Gastrocnemius medialis (tissue), 4 donors: ENCODE data around the gene TXNDC11. TPM values are rescaled to one million over a fixed set of nuclear protein-coding genes. Genes with fewer than 3 reads are reported as not detected.

Experiments used
- ATAC-seq, 2 donors: fragments of 150-250 bp; one replicate each; pipeline ENCODE4 v1.9.1; 2016
- DNase-seq, 2 donors: peaks; one replicate each; pipeline ENCODE4 v3.0.0-alpha.2; 2019
- H3K27ac ChIP-seq, 4 donors: fragments of 200-600 bp; sonication (generic); 1 replicate in 1 of 4; 2 replicates in 3 of 4; pipeline ENCODE4 v1.5.1; 2016 to 2018; ENCODE audit warnings: mild to moderate bottlenecking in 2 of 4, moderate library complexity in 1 of 4
- H3K27me3 ChIP-seq, 3 donors: fragments of 200-600 bp; sonication (generic) in 2 of 3; 1 replicate in 1 of 3; 2 replicates in 2 of 3; pipeline versions ENCODE4 v1.5.1 to v1.6.0; 2016 to 2019; ENCODE audit warnings: mild to moderate bottlenecking in 1 of 3, moderate library complexity in 1 of 3
- H3K36me3 ChIP-seq, 2 donors: fragments of 200-600 bp; sonication (generic) in 1 of 2; one replicate each; pipeline ENCODE4 v1.5.1; 2017 to 2018
- H3K4me1 ChIP-seq, 2 donors: fragments of 200-600 bp; sonication (generic) in 1 of 2; one replicate each; pipeline ENCODE4 v1.5.1; 2016 to 2017; ENCODE audit warnings: mild to moderate bottlenecking in 2 of 2
- H3K4me3 ChIP-seq, 4 donors: fragments of 200-600 bp; sonication (generic) in 3 of 4; 1 replicate in 1 of 4; 2 replicates in 3 of 4; pipeline ENCODE4 v1.5.1; 2016 to 2019; ENCODE audit warnings: mild to moderate bottlenecking in 2 of 4
- H3K9me3 ChIP-seq, 3 donors: fragments of 200-600 bp; sonication (generic) in 2 of 3; 1 replicate in 1 of 3; 2 replicates in 2 of 3; pipeline ENCODE4 v1.5.1; 2016 to 2019
- CTCF ChIP-seq, 5 experiments: fragments of 450-650 bp in 3 of 5; fragments of 200-600 bp in 2 of 5; sonication (generic) in 2 of 5; IDR thresholded peaks in 4 of 5; conservative IDR thresholded peaks in 1 of 5; 1 replicate in 4 of 5; 2 replicates in 1 of 5; pipeline ENCODE4 v1.5.1; 2016 to 2019; ENCODE audit warnings: antibody characterized with exemption in 5 of 5, mild to moderate bottlenecking in 3 of 5, moderate library complexity in 3 of 5
- POLR2A ChIP-seq, 2 donors: fragments of 450-650 bp; IDR thresholded peaks; one replicate each; pipeline ENCODE4 v1.6.1; 2017; ENCODE audit warnings: antibody characterized with exemption in 2 of 2, mild to moderate bottlenecking in 2 of 2, moderate library complexity in 2 of 2
- in situ Hi-C, 4 donors: fragments of 200-750 bp; cut with MboI; loops; one replicate each; pipeline versions ENCODE4 v1.15.0 to v1.8.0; 2017; ENCODE audit warnings: low sequenced_read_pairs in 4 of 4
- intact Hi-C: fragments of 100-400 bp; cut with DNase I; formaldehyde crosslinking; loops from one replicate; pipeline ENCODE4 v1.15.1; 2023; ENCODE audit warnings: low total_unique reads
- total RNA-seq, 4 donors: library from RNA; depleted of rRNA; stranded (reverse); fragments of >200 nt; gene quantifications; one replicate each; pipeline versions ENCODE4 v1.1.0 to v1.2.3, GENCODE V29; 2016

Gene TXNDC11
- total RNA-seq, 4 donors from 2014 or later, result 35.2 to 64.5 (median 51.2) TPM

- DNase-seq, result no peak
- TF ChIP-seq CTCF (IDR thresholded peaks at IDR 0.05 in 4 of 5, conservative IDR thresholded peaks at IDR 0.05 in 1 of 5), result no peak
- no peak for TF ChIP-seq POLR2A (IDR thresholded peaks at IDR 0.05)
- H3K9me3 ChIP-seq, result no peaks in the 10 kb centered on the region
- H3K36me3 ChIP-seq, result peaks cover 0 to 90% of the 10 kb centered on the region in 2 donors
- no peaks in the 10 kb centered on the region for H3K4me1 ChIP-seq
- in situ Hi-C loops, result no loop called here
- ATAC-seq, result no peak
- no peak overlapping the region for H3K27ac ChIP-seq
- no peak overlapping the region for H3K4me3 ChIP-seq
- intact Hi-C loops, result no loop called here
- no peaks in the 10 kb centered on the region for H3K27me3 ChIP-seq
Observed at GRCh38 chr16:11755022-11755760, 12.5 kb upstream of the TXNDC11 start.

- Histone ChIP-seq H3K27me3 (no peaks in the 10 kb centered on the region), H3K4me3 (no peak overlapping the region), H3K36me3 (peaks cover 2 to 87% of the 10 kb centered on the region in 2 donors), H3K27ac (no peak overlapping the region), H3K9me3 (no peaks in the 10 kb centered on the region), H3K4me1 (no peaks in the 10 kb centered on the region)
- ATAC-seq (no peak), DNase-seq (no peak)
- intact Hi-C loops, result no loop called here
- in situ Hi-C loops, result no loop called here
- TF ChIP-seq CTCF (IDR thresholded peaks at IDR 0.05 in 4 of 5, conservative IDR thresholded peaks at IDR 0.05 in 1 of 5) (no peak), POLR2A (IDR thresholded peaks at IDR 0.05) (no peak)
Observed at GRCh38 chr16:11752856-11753255, 10.2 kb upstream of the TXNDC11 start.

- in situ Hi-C loops, result no loop called here
- Histone ChIP-seq H3K27me3 (no peaks in the 10 kb centered on the region), H3K27ac (peak overlapping the region in 3 of 4 donors; percentile 11 to 37 (median 18)), H3K9me3 (no peaks in the 10 kb centered on the region), H3K4me3 (no peak overlapping the region), H3K36me3 (peaks cover 2 to 62% of the 10 kb centered on the region in 2 donors), H3K4me1 (no peaks in the 10 kb centered on the region)
- no peak for DNase-seq
- ATAC-seq, result peak in 1 of 2 donors; percentile 29
- intact Hi-C loops, result no loop called here
- TF ChIP-seq POLR2A (IDR thresholded peaks at IDR 0.05) (no peak), CTCF (IDR thresholded peaks at IDR 0.05 in 4 of 5, conservative IDR thresholded peaks at IDR 0.05 in 1 of 5) (no peak)
Observed at GRCh38 chr16:11750056-11750455, 7.4 kb upstream of the TXNDC11 start.

GRCh38 chr16:11748404-11749254 is 6.0 kb upstream of the TXNDC11 start:
- DNase-seq (no peak), ATAC-seq (no peak)
- Histone ChIP-seq H3K4me3 (no peak overlapping the region), H3K27ac (peak overlapping the region in 1 of 4 donors; percentile 21), H3K27me3 (no peaks in the 10 kb centered on the region), H3K9me3 (no peaks in the 10 kb centered on the region), H3K4me1 (peaks cover 2 to 3% of the 10 kb centered on the region in 2 donors), H3K36me3 (peaks cover 2 to 53% of the 10 kb centered on the region in 2 donors)
- in situ Hi-C loops, result loop anchor here in 3 of 4 donors (10.0 kb wide), 1 partner anchor 46 kb away; the partner anchor contains the start of gene ZC3H7A (in 3 of the 3)
- TF ChIP-seq CTCF (IDR thresholded peaks at IDR 0.05 in 4 of 5, conservative IDR thresholded peaks at IDR 0.05 in 1 of 5) (no peak), POLR2A (IDR thresholded peaks at IDR 0.05) (no peak)
- intact Hi-C loops, result loop anchor here (10.0 kb wide), 1 partner anchor 166 kb away; the partner anchor contains the start of gene GSPT1
